WTC11 (cell line): ENCODE results near the gene KCNG2.

Experiments
- CBFB ChIP-seq: sonication (generic); formaldehyde crosslinking; IDR thresholded peaks from 2 replicates; pipeline ENCODE4 v1.8.1; 2022; ENCODE audit warnings: mild to moderate bottlenecking, low read depth, missing genetic modification reagents
- CTCF ChIP-seq: fragments of 200-600 bp; IDR thresholded peaks from 2 replicates; pipeline ENCODE4 v1.8.0; 2022; ENCODE audit warnings: antibody characterized with exemption
- JUN ChIP-seq: sonication (generic); formaldehyde crosslinking; IDR thresholded peaks from 2 replicates; pipeline ENCODE4 v1.8.0; 2023; ENCODE audit warnings: mild to moderate bottlenecking, missing genetic modification reagents
- ZNF138 ChIP-seq: sonication (generic); formaldehyde crosslinking; conservative IDR thresholded peaks from 2 replicates; pipeline ENCODE4 v1.8.1; 2022; ENCODE audit warnings: mild to moderate bottlenecking, moderate library complexity, missing genetic modification reagents
- ZNF219 ChIP-seq: sonication (generic); formaldehyde crosslinking; IDR thresholded peaks from 2 replicates; pipeline ENCODE4 v1.8.0; 2023; ENCODE audit warnings: missing genetic modification reagents, mild to moderate bottlenecking, borderline replicate concordance

- no peak for TF ChIP-seq JUN
- no peak for TF ChIP-seq CTCF
- no peak for TF ChIP-seq ZNF219 (CRISPR knock-in tag)
- no peak for TF ChIP-seq CBFB (CRISPR knock-in tag)
- TF ChIP-seq ZNF138 (CRISPR knock-in tag), result no peak
These were observed 75.8 kb downstream of the KCNG2 start for GRCh38 chr18:79873449-79874110.
